Progenitor cell of endocrine pancreas (in vitro differentiated cells): ENCODE results near the gene TPH2. TPM values are rescaled to one million over a fixed set of nuclear protein-coding genes. Genes with fewer than 3 reads are reported as not detected.

ENCODE experiments used
- DNase-seq: peaks from one replicate; pipeline ENCODE4 v3.0.0; 2021; ENCODE audit warnings: low spot score; ENCODE audit not compliant: unreplicated experiment
- H3K27ac Mint-ChIP-seq: 2 replicates; pipeline ENCODE4 v1.8.0; 2021; ENCODE audit warnings: mild to moderate bottlenecking, moderate library complexity, mixed read lengths
- H3K27me3 Mint-ChIP-seq: 2 replicates; pipeline ENCODE4 v1.8.0; 2021; ENCODE audit warnings: mixed read lengths
- H3K36me3 Mint-ChIP-seq: 2 replicates; pipeline ENCODE4 v1.8.0; 2022; ENCODE audit warnings: mixed read lengths; ENCODE audit not compliant: insufficient read depth
- H3K4me1 Mint-ChIP-seq: 2 replicates; pipeline ENCODE4 v1.8.0; 2021; ENCODE audit warnings: low read depth, mixed read lengths
- H3K4me3 Mint-ChIP-seq: 2 replicates; pipeline ENCODE4 v1.8.0; 2021; ENCODE audit warnings: low read depth, mild to moderate bottlenecking, moderate library complexity, mixed read lengths
- H3K9me3 Mint-ChIP-seq: 2 replicates; pipeline ENCODE4 v1.8.0; 2021; ENCODE audit warnings: low read depth, mixed read lengths
- total RNA-seq: library from RNA; stranded (reverse); gene quantifications from 2 replicates; pipeline ENCODE4 v1.2.1, GENCODE V29; 2021
- TF ChIP-seq, protein P1 (sequence below): fragments of 200-600 bp; sonication (generic); IDR thresholded peaks from one replicate; pipeline ENCODE4 v1.5.0; 2021; ENCODE audit warnings: antibody characterized with exemption, mild to moderate bottlenecking; ENCODE audit not compliant: unreplicated experiment

Gene TPH2
- total RNA-seq, 1 donor from 2014 or later: not detected

DNA sequence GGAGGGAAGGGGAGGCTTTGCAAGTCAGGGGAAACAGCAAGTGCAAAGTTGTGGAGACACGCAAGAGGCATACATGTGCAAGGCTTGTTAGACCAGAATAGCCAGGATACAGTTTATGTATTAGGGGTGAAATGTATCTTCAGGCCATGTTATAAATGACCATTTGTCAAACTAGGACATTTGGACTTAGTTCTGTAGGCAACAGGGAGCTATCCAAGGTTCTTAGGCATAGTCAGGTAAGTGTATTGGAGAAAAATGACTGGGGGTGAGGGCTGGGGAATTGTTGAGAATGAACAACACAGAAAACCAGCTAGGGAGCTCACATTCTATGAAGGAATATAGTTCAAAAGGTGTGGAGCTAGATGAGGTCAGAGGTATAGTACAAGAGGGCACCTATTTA is 42.5 kb downstream of the TPH2 start:
- H3K36me3 Mint-ChIP-seq: no peaks in the 10 kb centered on the region
- peaks cover 8% of the 10 kb centered on the region for H3K4me1 Mint-ChIP-seq
- no peak for DNase-seq
- H3K27ac Mint-ChIP-seq: no peak overlapping the region
- H3K27me3 Mint-ChIP-seq: no peaks in the 10 kb centered on the region
- TF ChIP-seq, protein P1, sequence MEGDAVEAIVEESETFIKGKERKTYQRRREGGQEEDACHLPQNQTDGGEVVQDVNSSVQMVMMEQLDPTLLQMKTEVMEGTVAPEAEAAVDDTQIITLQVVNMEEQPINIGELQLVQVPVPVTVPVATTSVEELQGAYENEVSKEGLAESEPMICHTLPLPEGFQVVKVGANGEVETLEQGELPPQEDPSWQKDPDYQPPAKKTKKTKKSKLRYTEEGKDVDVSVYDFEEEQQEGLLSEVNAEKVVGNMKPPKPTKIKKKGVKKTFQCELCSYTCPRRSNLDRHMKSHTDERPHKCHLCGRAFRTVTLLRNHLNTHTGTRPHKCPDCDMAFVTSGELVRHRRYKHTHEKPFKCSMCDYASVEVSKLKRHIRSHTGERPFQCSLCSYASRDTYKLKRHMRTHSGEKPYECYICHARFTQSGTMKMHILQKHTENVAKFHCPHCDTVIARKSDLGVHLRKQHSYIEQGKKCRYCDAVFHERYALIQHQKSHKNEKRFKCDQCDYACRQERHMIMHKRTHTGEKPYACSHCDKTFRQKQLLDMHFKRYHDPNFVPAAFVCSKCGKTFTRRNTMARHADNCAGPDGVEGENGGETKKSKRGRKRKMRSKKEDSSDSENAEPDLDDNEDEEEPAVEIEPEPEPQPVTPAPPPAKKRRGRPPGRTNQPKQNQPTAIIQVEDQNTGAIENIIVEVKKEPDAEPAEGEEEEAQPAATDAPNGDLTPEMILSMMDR: no peak
- no peak overlapping the region for H3K4me3 Mint-ChIP-seq
- no peaks in the 10 kb centered on the region for H3K9me3 Mint-ChIP-seq

GRCh38 chr12:71994715-71995114 is 56.1 kb downstream of the TPH2 start:
- no peak for DNase-seq
- TF ChIP-seq, protein P1: no peak
- H3K27ac Mint-ChIP-seq: no peak overlapping the region
- no peak overlapping the region for H3K4me3 Mint-ChIP-seq
- H3K27me3 Mint-ChIP-seq: peaks cover 3% of the 10 kb centered on the region
- H3K9me3 Mint-ChIP-seq: peaks cover 4% of the 10 kb centered on the region
- no peaks in the 10 kb centered on the region for H3K36me3 Mint-ChIP-seq
- H3K4me1 Mint-ChIP-seq: peaks cover under 1% of the 10 kb centered on the region

GRCh38 chr12:71999795-72000194 is 61.1 kb downstream of the TPH2 start:
- TF ChIP-seq, protein P1: no peak
- H3K4me3 Mint-ChIP-seq: no peak overlapping the region
- H3K9me3 Mint-ChIP-seq: no peaks in the 10 kb centered on the region
- peaks cover 7% of the 10 kb centered on the region for H3K4me1 Mint-ChIP-seq
- H3K36me3 Mint-ChIP-seq: no peaks in the 10 kb centered on the region
- H3K27me3 Mint-ChIP-seq: peaks cover 2% of the 10 kb centered on the region
- no peak overlapping the region for H3K27ac Mint-ChIP-seq
- DNase-seq: no peak

GRCh38 chr12:72000969-72001648 is 62.5 kb downstream of the TPH2 start:
- Mint-ChIP-seq H3K9me3 (no peaks in the 10 kb centered on the region), H3K27ac (no peak overlapping the region), H3K27me3 (peaks cover 5% of the 10 kb centered on the region), H3K36me3 (no peaks in the 10 kb centered on the region), H3K4me1 (peaks cover 10% of the 10 kb centered on the region), H3K4me3 (no peak overlapping the region)
- DNase-seq: no peak
- TF ChIP-seq, protein P1: no peak

- Mint-ChIP-seq H3K4me3 (no peak overlapping the region), H3K27ac (no peak overlapping the region)
These were observed 68.1 kb downstream of the TPH2 start for GRCh38 chr12:72006766-72007165.

More at GRCh38 chr12:72006766-72007165, 68.1 kb downstream of the TPH2 start:
- TF ChIP-seq, protein P1: no peak
- peaks cover 3% of the 10 kb centered on the region for H3K4me1 Mint-ChIP-seq
- no peaks in the 10 kb centered on the region for H3K9me3 Mint-ChIP-seq
- H3K27me3 Mint-ChIP-seq: peaks cover 8% of the 10 kb centered on the region
- DNase-seq: no peak
- no peaks in the 10 kb centered on the region for H3K36me3 Mint-ChIP-seq
